ACC112 (cell line): ENCODE data around the gene EPHA3.

Experiments
- H2AFZ ChIP-seq: fragments of 200-600 bp; sonication (generic); one replicate; pipeline ENCODE4 v1.6.0; 2017; ENCODE audit warnings: antibody characterized with exemption, low read length; ENCODE audit not compliant: unreplicated experiment
- H3K27ac ChIP-seq: fragments of 200-600 bp; sonication (generic); 2 replicates; pipeline ENCODE4 v1.5.1; 2014; ENCODE audit warnings: low read depth, mild to moderate bottlenecking, antibody characterized with exemption, low read length, moderate library complexity
- H3K27me3 ChIP-seq: fragments of 200-600 bp; sonication (generic); 2 replicates; pipeline ENCODE4 v1.6.1; 2014; ENCODE audit warnings: mild to moderate bottlenecking, antibody characterized with exemption, low read length, moderate library complexity, mixed read lengths; ENCODE audit not compliant: insufficient read depth
- H3K36me3 ChIP-seq: fragments of 200-600 bp; sonication (generic); 2 replicates; pipeline ENCODE4 v1.6.1; 2016; ENCODE audit warnings: mild to moderate bottlenecking, antibody characterized with exemption, low read length, moderate library complexity, mixed read lengths; ENCODE audit not compliant: insufficient read depth
- H3K4me1 ChIP-seq: fragments of 200-600 bp; sonication (generic); one replicate; pipeline ENCODE4 v1.6.1; 2016; ENCODE audit warnings: low read length, mixed read lengths; ENCODE audit not compliant: insufficient read depth, unreplicated experiment, control insufficient read depth
- H3K4me3 ChIP-seq: fragments of 200-600 bp; sonication (generic); 2 replicates; pipeline ENCODE4 v1.5.1; 2014; ENCODE audit warnings: mild to moderate bottlenecking, low read depth, low read length
- H3K79me2 ChIP-seq: fragments of 200-600 bp; sonication (generic); one replicate; pipeline ENCODE4 v1.6.0; 2016; ENCODE audit warnings: low read length; ENCODE audit not compliant: control insufficient read depth, unreplicated experiment, insufficient read depth

Gene EPHA3

DNA sequence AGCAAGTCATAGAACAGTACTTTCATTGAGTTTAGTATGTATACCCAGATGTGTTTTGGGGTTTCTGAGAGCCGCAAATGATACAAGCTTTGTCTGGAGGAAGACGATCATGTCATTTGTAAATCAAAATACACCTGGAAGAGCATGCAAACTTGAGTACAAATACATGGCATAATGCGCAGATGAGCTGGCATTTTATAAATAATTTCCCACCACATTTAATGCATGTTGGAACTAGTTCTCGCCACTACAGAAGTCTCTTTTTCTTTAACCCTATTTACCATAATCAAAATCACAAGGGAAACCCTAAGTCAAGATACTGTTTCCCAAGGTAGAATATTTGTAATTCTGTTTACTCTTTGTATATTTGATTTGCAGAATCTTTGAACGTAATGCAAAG is 318.6 kb downstream of the EPHA3 start:
- no peak overlapping the region for H3K27ac ChIP-seq
- no peaks in the 10 kb centered on the region for H3K27me3 ChIP-seq
- H2AFZ ChIP-seq, result no peak overlapping the region
- H3K4me3 ChIP-seq, result no peak overlapping the region
- H3K36me3 ChIP-seq, result no peaks in the 10 kb centered on the region
- H3K79me2 ChIP-seq, result no peaks in the 10 kb centered on the region
- H3K4me1 ChIP-seq, result no peaks in the 10 kb centered on the region

DNA sequence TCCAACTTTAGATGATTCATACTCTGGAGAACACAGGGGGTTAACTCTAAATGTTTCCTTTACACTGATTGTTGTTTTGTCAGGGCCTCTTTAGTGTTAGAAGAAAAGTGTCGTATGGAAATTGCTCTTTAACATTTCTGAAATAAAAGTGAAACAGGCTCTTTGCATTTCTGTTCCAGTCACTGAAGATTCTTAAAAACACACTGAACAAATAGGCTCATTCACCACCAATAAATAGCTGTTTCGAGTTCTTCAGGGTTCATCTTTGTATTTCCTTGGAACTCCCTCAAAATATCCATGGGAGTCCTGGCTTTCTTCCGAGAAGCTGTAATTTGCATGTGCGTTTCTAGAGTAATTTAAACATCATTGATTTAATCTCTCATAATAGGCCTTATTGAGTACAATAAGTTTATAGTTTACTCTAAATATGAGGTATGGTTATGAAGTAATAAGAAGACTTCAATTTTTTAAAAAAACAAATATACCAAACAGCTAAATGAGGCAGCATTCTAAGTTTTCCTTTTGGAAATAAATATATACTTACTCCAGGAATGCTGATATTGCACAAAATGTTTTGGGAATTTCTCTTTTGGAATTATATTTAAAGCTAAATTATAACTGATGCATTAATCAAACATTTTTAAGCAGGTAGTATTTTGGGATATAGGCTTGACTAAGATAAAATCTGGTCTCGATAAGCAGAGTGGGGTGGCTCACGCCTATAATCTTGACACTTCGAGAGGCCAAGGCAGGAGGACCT is 327.4 kb downstream of the EPHA3 start:
- H3K36me3 ChIP-seq, result no peaks in the 10 kb centered on the region
- H3K4me1 ChIP-seq, result no peaks in the 10 kb centered on the region
- H3K79me2 ChIP-seq, result no peaks in the 10 kb centered on the region
- no peak overlapping the region for H3K27ac ChIP-seq
- H3K27me3 ChIP-seq, result no peaks in the 10 kb centered on the region
- no peak overlapping the region for H3K4me3 ChIP-seq
- no peak overlapping the region for H2AFZ ChIP-seq

DNA sequence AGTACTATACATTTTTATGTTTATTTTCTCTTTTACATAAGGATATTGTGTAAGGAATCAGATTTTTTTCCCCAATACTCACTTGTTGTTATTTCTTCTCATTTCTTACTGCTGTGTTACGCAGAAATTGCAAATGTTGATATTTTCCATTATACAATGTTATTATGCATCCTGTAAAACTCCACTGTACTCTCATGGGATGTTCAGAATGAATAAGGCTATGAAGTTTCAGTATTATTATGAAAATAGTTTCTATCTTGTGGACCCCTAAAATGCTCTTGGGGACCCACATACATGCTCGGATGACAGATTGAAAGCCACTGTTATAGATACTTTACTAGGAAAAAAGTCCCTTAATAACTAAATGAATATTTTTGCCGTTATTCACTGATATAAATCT is 329.4 kb downstream of the EPHA3 start:
- no peak overlapping the region for H3K4me3 ChIP-seq
- no peaks in the 10 kb centered on the region for H3K27me3 ChIP-seq
- no peaks in the 10 kb centered on the region for H3K4me1 ChIP-seq
- no peak overlapping the region for H2AFZ ChIP-seq
- H3K27ac ChIP-seq, result no peak overlapping the region
- H3K79me2 ChIP-seq, result no peaks in the 10 kb centered on the region
- no peaks in the 10 kb centered on the region for H3K36me3 ChIP-seq

DNA sequence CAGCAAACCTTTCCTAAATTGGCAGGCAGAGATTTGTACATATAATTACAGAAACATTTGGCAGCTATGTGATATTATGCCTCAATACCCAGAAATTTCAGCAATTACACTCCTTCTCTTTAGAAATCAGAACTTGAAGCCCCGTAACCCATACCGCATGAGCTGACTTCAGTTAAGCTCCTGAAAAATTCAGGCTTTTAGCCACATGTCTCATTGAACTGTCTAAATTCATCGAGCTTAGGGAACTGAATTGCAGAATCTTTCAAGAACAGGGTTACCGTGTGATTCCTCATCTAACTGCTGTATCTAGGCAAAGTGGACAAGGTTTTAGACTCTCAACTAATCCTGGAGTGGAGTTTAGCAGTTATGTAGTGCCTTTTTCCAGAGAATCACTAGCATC is 333.0 kb downstream of the EPHA3 start:
- Histone ChIP-seq H3K79me2 (no peaks in the 10 kb centered on the region), H3K27me3 (no peaks in the 10 kb centered on the region), H3K4me3 (no peak overlapping the region), H3K4me1 (no peaks in the 10 kb centered on the region), H2AFZ (no peak overlapping the region), H3K36me3 (no peaks in the 10 kb centered on the region), H3K27ac (no peak overlapping the region)

DNA sequence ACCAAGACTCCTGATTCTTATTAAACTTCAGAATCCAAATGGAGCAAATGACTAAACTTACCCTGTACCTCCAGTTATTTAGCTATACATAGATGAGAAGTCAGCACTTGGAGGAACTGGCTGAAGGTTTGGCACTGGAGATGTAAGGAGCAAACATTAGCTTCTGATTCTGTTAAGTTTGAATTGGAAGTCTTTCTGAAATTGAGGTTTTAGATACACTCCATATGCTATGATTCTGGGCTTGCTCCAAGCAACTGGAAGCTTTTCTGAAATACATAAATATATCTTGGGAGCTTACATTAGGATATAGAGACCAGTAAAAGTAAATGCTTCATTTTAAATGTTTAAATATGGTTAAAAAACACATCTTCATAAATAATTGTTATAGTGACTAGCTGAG is 333.7 kb downstream of the EPHA3 start:
- no peaks in the 10 kb centered on the region for H3K27me3 ChIP-seq
- H3K4me3 ChIP-seq, result no peak overlapping the region
- no peaks in the 10 kb centered on the region for H3K79me2 ChIP-seq
- H3K4me1 ChIP-seq, result no peaks in the 10 kb centered on the region
- H3K36me3 ChIP-seq, result no peaks in the 10 kb centered on the region
- no peak overlapping the region for H3K27ac ChIP-seq
- no peak overlapping the region for H2AFZ ChIP-seq

DNA sequence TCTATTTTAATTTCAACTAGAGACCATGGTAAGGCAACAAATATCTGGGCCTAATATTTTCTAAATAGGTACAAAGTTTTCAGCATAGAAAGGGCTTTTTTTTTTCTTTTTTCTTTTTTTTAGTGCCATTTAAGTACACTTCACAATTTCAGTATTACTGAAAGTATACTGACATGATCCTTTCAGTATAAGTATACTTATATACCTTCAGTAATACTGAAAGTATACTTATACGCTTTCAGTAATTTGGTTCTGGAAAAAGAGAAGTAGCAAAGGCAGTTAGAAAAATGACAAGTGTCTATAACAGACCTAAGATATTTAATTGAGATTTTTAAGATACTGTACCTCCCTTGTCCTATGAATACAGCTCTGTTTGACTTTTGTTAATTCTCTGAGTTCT is 339.2 kb downstream of the EPHA3 start:
- no peaks in the 10 kb centered on the region for H3K27me3 ChIP-seq
- no peak overlapping the region for H3K4me3 ChIP-seq
- H2AFZ ChIP-seq, result no peak overlapping the region
- H3K27ac ChIP-seq, result no peak overlapping the region
- no peaks in the 10 kb centered on the region for H3K36me3 ChIP-seq
- H3K4me1 ChIP-seq, result no peaks in the 10 kb centered on the region
- no peaks in the 10 kb centered on the region for H3K79me2 ChIP-seq

DNA sequence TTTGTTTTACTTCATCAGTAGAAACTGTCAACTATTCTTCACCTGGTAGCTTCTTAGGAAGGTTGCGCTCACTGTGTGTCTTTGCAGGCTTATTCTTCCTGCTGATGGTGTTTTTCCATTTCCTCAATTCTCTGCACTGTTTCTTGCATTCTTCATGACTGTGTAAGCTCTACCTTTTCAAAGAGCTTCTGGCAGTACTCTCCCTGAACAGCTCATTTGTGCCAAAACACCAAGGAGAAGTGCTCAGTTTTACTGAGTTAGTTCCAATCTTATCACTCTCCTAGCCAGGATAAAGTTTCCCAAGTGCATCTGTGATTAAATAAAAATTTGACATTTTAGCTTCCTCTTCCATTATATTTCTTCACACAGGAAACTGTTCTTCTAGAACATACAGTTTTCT is 339.8 kb downstream of the EPHA3 start:
- Histone ChIP-seq H3K27me3 (no peaks in the 10 kb centered on the region), H2AFZ (no peak overlapping the region), H3K4me1 (no peaks in the 10 kb centered on the region), H3K27ac (no peak overlapping the region), H3K4me3 (no peak overlapping the region), H3K36me3 (no peaks in the 10 kb centered on the region), H3K79me2 (no peaks in the 10 kb centered on the region)

DNA sequence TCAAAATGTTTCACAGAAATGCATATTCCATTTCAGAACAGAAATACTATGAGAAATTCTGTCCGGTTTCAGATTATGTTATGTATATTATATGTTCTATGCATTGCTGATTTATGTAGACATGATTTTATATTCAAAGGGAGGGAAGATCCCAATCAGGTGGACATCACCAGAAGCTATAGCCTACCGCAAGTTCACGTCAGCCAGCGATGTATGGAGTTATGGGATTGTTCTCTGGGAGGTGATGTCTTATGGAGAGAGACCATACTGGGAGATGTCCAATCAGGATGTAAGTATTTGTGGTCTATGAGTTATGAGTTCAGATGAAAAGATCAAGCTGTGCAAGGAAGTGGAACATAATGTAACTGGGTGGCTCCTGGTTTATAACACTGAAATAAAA is 341.7 kb downstream of the EPHA3 start:
- no peaks in the 10 kb centered on the region for H3K36me3 ChIP-seq

DNA sequence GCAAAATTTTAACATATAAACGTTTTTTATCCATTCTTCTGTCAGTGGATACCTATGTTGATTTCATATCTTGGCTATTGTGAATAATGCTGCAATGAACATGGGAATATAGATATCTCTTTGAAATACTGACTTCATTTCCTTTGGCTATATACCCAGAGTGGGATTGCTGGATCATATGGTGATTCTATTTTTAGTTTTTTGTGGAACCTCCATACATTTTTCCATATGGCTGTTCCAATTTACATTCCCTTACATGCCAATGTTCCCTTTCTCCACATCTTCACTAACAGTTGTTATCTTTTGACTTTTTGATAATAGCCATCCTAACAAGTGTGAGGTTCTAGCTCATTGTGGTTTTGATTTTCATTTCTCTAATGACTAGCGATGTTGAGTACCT is 344.6 kb downstream of the EPHA3 start:
- Histone ChIP-seq H3K27me3 (no peaks in the 10 kb centered on the region), H2AFZ (no peak overlapping the region), H3K4me1 (no peaks in the 10 kb centered on the region), H3K79me2 (no peaks in the 10 kb centered on the region), H3K36me3 (no peaks in the 10 kb centered on the region), H3K4me3 (no peak overlapping the region), H3K27ac (no peak overlapping the region)

More for the DNA sequence above, 341.7 kb downstream of the EPHA3 start:
- Histone ChIP-seq H3K79me2 (no peaks in the 10 kb centered on the region), H3K4me1 (no peaks in the 10 kb centered on the region), H3K27ac (no peak overlapping the region), H2AFZ (no peak overlapping the region), H3K27me3 (no peaks in the 10 kb centered on the region), H3K4me3 (no peak overlapping the region)

DNA sequence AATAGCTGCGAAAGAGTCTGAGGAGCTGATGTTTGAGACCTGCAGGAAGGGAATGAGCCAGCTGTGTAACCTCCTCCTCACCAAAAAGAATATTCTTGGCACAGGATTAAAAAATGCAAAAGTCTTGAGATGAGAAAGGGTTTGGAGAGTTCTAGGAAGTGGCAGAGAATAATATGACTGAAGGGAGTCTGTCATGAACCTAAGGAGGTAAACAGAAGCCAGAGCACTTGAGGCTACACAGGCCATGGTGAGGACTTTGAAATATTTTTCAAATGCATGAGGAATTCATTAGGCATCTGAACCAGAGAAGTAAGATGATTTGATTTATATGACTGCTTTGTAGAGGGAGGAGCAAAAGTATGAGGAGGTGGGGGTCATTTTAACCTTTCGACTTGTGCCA is 347.8 kb downstream of the EPHA3 start:
- H3K27me3 ChIP-seq, result no peaks in the 10 kb centered on the region
- no peak overlapping the region for H3K4me3 ChIP-seq
- no peak overlapping the region for H3K27ac ChIP-seq
- H3K4me1 ChIP-seq, result no peaks in the 10 kb centered on the region
- H3K36me3 ChIP-seq, result no peaks in the 10 kb centered on the region
- no peak overlapping the region for H2AFZ ChIP-seq
- no peaks in the 10 kb centered on the region for H3K79me2 ChIP-seq

DNA sequence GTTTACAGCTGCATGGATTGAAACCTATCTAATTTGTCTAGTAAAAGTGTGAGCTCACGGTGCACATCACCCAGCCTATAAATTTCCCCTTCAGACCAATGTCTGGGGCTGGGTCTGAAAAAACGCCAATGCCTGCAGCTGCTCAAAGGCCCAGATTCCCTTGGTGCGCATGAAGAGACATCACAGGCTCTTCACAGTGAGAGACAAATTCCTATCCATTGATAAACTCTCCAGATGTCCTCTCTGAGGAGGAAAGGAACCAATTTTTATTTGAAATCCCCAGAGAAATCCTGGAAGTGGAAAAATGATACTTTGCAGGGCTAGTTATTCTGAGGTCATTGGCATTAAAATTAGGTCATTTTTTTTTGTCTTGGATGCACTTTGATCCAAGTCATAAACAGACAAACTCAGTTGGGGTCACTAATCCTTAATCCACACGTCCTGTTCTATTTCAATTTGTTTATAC is 360.5 kb downstream of the EPHA3 start:
- H3K4me1 ChIP-seq, result no peaks in the 10 kb centered on the region

More for the DNA sequence above, 360.5 kb downstream of the EPHA3 start:
- Histone ChIP-seq H3K27me3 (no peaks in the 10 kb centered on the region), H3K4me3 (no peak overlapping the region), H2AFZ (no peak overlapping the region), H3K79me2 (no peaks in the 10 kb centered on the region), H3K27ac (no peak overlapping the region), H3K36me3 (no peaks in the 10 kb centered on the region)
